H1 (cell line): ENCODE measurements around the gene ACBD4. TPM values are rescaled to one million over a fixed set of nuclear protein-coding genes. Genes with fewer than 3 reads are reported as not detected.

Source experiments
- CTCF ChIA-PET: fragments of 300-600 bp; sonication (Branson Sonifier 250); formaldehyde crosslinking; loops from one replicate; lab custom pipeline; 2021; ENCODE audit not compliant: partially characterized antibody; lab: Charles Lee
- POLR2A ChIA-PET: fragments of 300-600 bp; sonication (Branson Sonifier 250); formaldehyde crosslinking; loops from one replicate; lab custom pipeline; 2021; ENCODE audit warnings: inconsistent platforms; ENCODE audit not compliant: partially characterized antibody; lab: Charles Lee
- DNase-seq, 2 experiments: peaks; one replicate each; pipeline versions ENCODE4 v3.0.0 to v3.0.0-alpha.2; 2010 to 2022; ENCODE audit warnings: low spot score in 2 of 2, low read depth in 1 of 2, mixed read lengths in 1 of 2
- FAIRE-seq: peaks from 2 replicates; lab custom pipeline; 2011; peaks lifted over from hg19 to GRCh38; lab: Jason Lieb, UNC
- H2AFZ ChIP-seq: 2 replicates; pipeline ENCODE4 v1.8.1; 2012; ENCODE audit warnings: low read length, inconsistent platforms
- H2AK5ac ChIP-seq: 2 replicates; pipeline ENCODE4 v1.6.1; 2013; ENCODE audit warnings: low read depth, low read length
- H2BK120ac ChIP-seq: replicated peaks from 2 replicates; pipeline ENCODE3; 2013; ENCODE audit warnings: low read depth, low read length, inconsistent platforms
- H2BK12ac ChIP-seq: 2 replicates; pipeline ENCODE4 v1.6.1; 2013; ENCODE audit warnings: low read depth, low read length
- H2BK15ac ChIP-seq: 2 replicates; pipeline ENCODE4 v1.6.1; 2013; ENCODE audit warnings: low read length
- H2BK20ac ChIP-seq: 2 replicates; pipeline ENCODE4 v1.6.1; 2013; ENCODE audit warnings: low read length
- H2BK5ac ChIP-seq: 2 replicates; pipeline ENCODE4 v1.6.1; 2013; ENCODE audit warnings: low read depth, low read length
- H3K14ac ChIP-seq: 2 replicates; pipeline ENCODE4 v1.6.1; 2013; ENCODE audit warnings: inconsistent platforms; ENCODE audit not compliant: insufficient read length
- H3K18ac ChIP-seq: 2 replicates; pipeline ENCODE4 v1.6.1; 2013; ENCODE audit warnings: low read length; ENCODE audit errors: extremely low read depth
- H3K23ac ChIP-seq: 2 replicates; pipeline ENCODE4 v1.6.1; 2013; ENCODE audit warnings: inconsistent platforms; ENCODE audit not compliant: insufficient read length
- H3K23me2 ChIP-seq: 2 replicates; pipeline ENCODE4 v1.6.1; 2013; ENCODE audit warnings: low read depth, low read length
- H3K27ac ChIP-seq: 2 replicates; pipeline ENCODE4 v1.6.1; 2011; ENCODE audit warnings: low read depth, low read length, inconsistent platforms
- H3K27me3 ChIP-seq, 4 experiments: replicated peaks in 1 of 4; 1 replicate in 1 of 4; 2 replicates in 3 of 4; pipeline versions ENCODE4 v1.6.1 to v1.8.1; 2011 to 2013; ENCODE audit warnings: low read length in 3 of 4, mild to moderate bottlenecking in 3 of 4, inconsistent platforms in 2 of 4, mixed read lengths in 2 of 4, moderate library complexity in 1 of 4; ENCODE audit not compliant: control insufficient read depth in 3 of 4, insufficient read depth in 3 of 4; ENCODE audit errors: extremely low read depth in 1 of 4
- H3K36me3 ChIP-seq, 4 experiments: 2 replicates each; pipeline versions ENCODE4 v1.6.1 to v1.8.1; 2011 to 2013; ENCODE audit warnings: mild to moderate bottlenecking in 4 of 4, low read length in 3 of 4, moderate library complexity in 2 of 4, control low read depth in 1 of 4, inconsistent platforms in 1 of 4; ENCODE audit not compliant: insufficient read depth in 4 of 4, control insufficient read depth in 2 of 4
- H3K4ac ChIP-seq: replicated peaks from 2 replicates; pipeline ENCODE3; 2013; ENCODE audit warnings: low read length, low read depth, mixed read lengths, inconsistent platforms; ENCODE audit not compliant: insufficient read length
- H3K4me1 ChIP-seq, 4 experiments: replicated peaks in 1 of 4; 1 replicate in 1 of 4; 2 replicates in 3 of 4; pipeline versions ENCODE4 v1.6.1 to v1.8.1; 2011 to 2013; ENCODE audit warnings: low read length in 3 of 4, inconsistent platforms in 2 of 4, mixed read lengths in 1 of 4; ENCODE audit not compliant: insufficient read depth in 4 of 4, control insufficient read depth in 3 of 4
- H3K4me2 ChIP-seq, 2 experiments: 2 replicates each; pipeline versions ENCODE4 v1.6.1 to v1.8.1; 2011 to 2013; ENCODE audit warnings: low read depth in 2 of 2, low read length in 2 of 2, control low read depth in 1 of 2, inconsistent platforms in 1 of 2, mild to moderate bottlenecking in 1 of 2; ENCODE audit not compliant: insufficient read depth in 1 of 2
- H3K4me3 ChIP-seq, 4 experiments: fragments of 200-600, 300-600 bp in 1 of 4; sonication (generic), shearing (Covaris generic), sonication (Bioruptor Twin) in 1 of 4; 2 replicates each; pipeline versions ENCODE4 v1.5.1 to v1.8.1; 2011 to 2016; ENCODE audit warnings: low read length in 4 of 4, low read depth in 3 of 4, control low read depth in 2 of 4, inconsistent platforms in 2 of 4, mild to moderate bottlenecking in 2 of 4, mixed read lengths in 1 of 4, moderate library complexity in 1 of 4; ENCODE audit not compliant: insufficient read depth in 2 of 4; ENCODE audit errors: extremely low read depth in 1 of 4
- H3K56ac ChIP-seq: replicated peaks from 2 replicates; pipeline ENCODE3; 2013; ENCODE audit warnings: low read depth, mild to moderate bottlenecking, mixed read lengths, low read length, inconsistent platforms; ENCODE audit not compliant: insufficient read length
- H3K79me1 ChIP-seq: 2 replicates; pipeline ENCODE4 v1.6.1; 2013; ENCODE audit warnings: low read depth, low read length, control low read depth
- H3K79me2 ChIP-seq, 2 experiments: 2 replicates each; pipeline versions ENCODE4 v1.6.1 to v1.8.1; 2012 to 2013; ENCODE audit warnings: low read length in 2 of 2, mild to moderate bottlenecking in 2 of 2, inconsistent platforms in 1 of 2; ENCODE audit not compliant: insufficient read depth in 2 of 2, control insufficient read depth in 1 of 2
- H3K9ac ChIP-seq, 4 experiments: replicated peaks in 1 of 4; 1 replicate in 1 of 4; 2 replicates in 3 of 4; pipeline versions ENCODE4 v1.6.1 to v1.8.1; 2011 to 2013; ENCODE audit warnings: low read depth in 3 of 4, low read length in 3 of 4, control low read depth in 2 of 4, mild to moderate bottlenecking in 2 of 4, moderate library complexity in 2 of 4, inconsistent platforms in 1 of 4; ENCODE audit errors: extremely low read depth in 1 of 4
- H3K9me3 ChIP-seq, 2 experiments: 2 replicates each; pipeline versions ENCODE4 v1.6.1 to v1.8.1; 2012 to 2013; ENCODE audit warnings: mild to moderate bottlenecking in 2 of 2, moderate library complexity in 2 of 2, control low read depth in 1 of 2, inconsistent platforms in 1 of 2, low read depth in 1 of 2, low read length in 1 of 2, mixed read lengths in 1 of 2; ENCODE audit not compliant: insufficient read depth in 2 of 2
- H4K20me1 ChIP-seq, 2 experiments: replicated peaks in 1 of 2; 2 replicates each; pipeline versions ENCODE3 to v1.8.1; 2011 to 2013; ENCODE audit warnings: inconsistent platforms in 2 of 2, low read length in 2 of 2, mild to moderate bottlenecking in 1 of 2; ENCODE audit not compliant: insufficient read depth in 2 of 2, control insufficient read depth in 1 of 2
- H4K5ac ChIP-seq: 2 replicates; pipeline ENCODE4 v1.6.1; 2013; ENCODE audit warnings: low read length, low read depth, mixed read lengths, inconsistent platforms; ENCODE audit not compliant: insufficient read length
- H4K8ac ChIP-seq: 2 replicates; pipeline ENCODE4 v1.8.0; 2013; ENCODE audit warnings: mild to moderate bottlenecking, moderate library complexity, low read length, inconsistent platforms; ENCODE audit not compliant: insufficient read depth; ENCODE audit errors: extremely low read depth
- H4K91ac ChIP-seq: replicated peaks from 2 replicates; pipeline ENCODE3; 2013; ENCODE audit warnings: low read length, mixed read lengths, inconsistent platforms; ENCODE audit not compliant: insufficient read length
- KDM1A ChIP-seq: fragments of 200-600, 300-600 bp; sonication (generic); IDR thresholded peaks from 2 replicates; pipeline ENCODE4 v1.7.1; 2016; ENCODE audit warnings: mild to moderate bottlenecking, low read length, borderline replicate concordance
- KDM4A ChIP-seq: IDR thresholded peaks from one replicate; pipeline ENCODE4 v1.7.1; 2012; ENCODE audit warnings: low read depth, mild to moderate bottlenecking, moderate library complexity, low read length, inconsistent platforms; ENCODE audit not compliant: severe bottlenecking
- MAFK ChIP-seq: IDR thresholded peaks from 2 replicates; pipeline ENCODE4 v1.6.1; 2012; ENCODE audit warnings: low read depth, mild to moderate bottlenecking, improper control_type of control experiment, low read length
- SUZ12 ChIP-seq: fragments of 200-600 bp; sonication (generic); IDR thresholded peaks from 2 replicates; pipeline ENCODE4 v1.6.1; 2012; ENCODE audit warnings: mild to moderate bottlenecking, inconsistent platforms, low read length, moderate library complexity, mixed read lengths
- USF2 ChIP-seq: IDR thresholded peaks from 2 replicates; pipeline ENCODE4 v1.6.1; 2011; ENCODE audit warnings: low read length, improper control_type of control experiment
- ZNF274 ChIP-seq: IDR thresholded peaks from 2 replicates; pipeline ENCODE4 v1.7.0; 2012; ENCODE audit warnings: low read length, borderline replicate concordance; ENCODE audit errors: extremely low read depth
- WGBS, 2 experiments: shearing (Covaris generic) in 1 of 2; methylation state at CpG; one replicate each; pipeline versions ENCODE4 v1.1.6 to v1.1.7; 2013 to 2015; ENCODE audit warnings: low lambda C conversion rate in 2 of 2, mixed read lengths in 2 of 2, inconsistent platforms in 1 of 2, low coverage in 1 of 2, missing lambda C conversion rate in 1 of 2; ENCODE audit not compliant: insufficient replicate concordance in 2 of 2, insufficient coverage in 1 of 2, insufficient read length in 1 of 2; ENCODE audit errors: extremely low coverage in 1 of 2, missing lambda C conversion rate in 1 of 2; 5-methylcytosine and 5-hydroxymethylcytosine counted together
- polyA plus RNA-seq, 7 experiments: library from polyadenylated mRNA; depleted of rRNA in 3 of 7; stranded (reverse) in 5 of 7; unstranded in 2 of 7; fragments of >200 nt in 5 of 7; fragments of 200-250 nt in 2 of 7; gene quantifications; 1 replicate in 5 of 7; 2 replicates in 1 of 7; 4 replicates in 1 of 7; pipeline versions ENCODE4 v1.2.1 to v1.2.3, GENCODE V29; 2011 to 2013; ENCODE audit warnings: missing spikeins in 2 of 7, mixed read lengths in 2 of 7
- total RNA-seq: library from RNA; stranded (reverse); fragmentation: NEBNext Ultra II Directional; extraction: Animal tissue kit (Norgen Biotek cat#: 25700); gene quantifications from 2 replicates; pipeline ENCODE4 v1.2.1, GENCODE V29; 2021

ACBD4 gene
- total and polyA plus RNA-seq, 2 of the 8 experiments (the other 6 are each of a cell fraction or from before 2014, with no cell fraction given): 7.3 to 10.7 TPM

- no peak overlapping the region for H2BK20ac ChIP-seq
- H4K20me1 ChIP-seq: peaks cover 0 to 9% of the 10 kb centered on the region in 2 experiments
- no peak overlapping the region for H3K27ac ChIP-seq
- H4K5ac ChIP-seq: no peak overlapping the region
- H3K79me2 ChIP-seq: no peaks in the 10 kb centered on the region
- H2AK5ac ChIP-seq: no peak overlapping the region
- no peaks in the 10 kb centered on the region; the same call in 1 of the 2 replicates for H3K79me1 ChIP-seq
- H4K91ac ChIP-seq: no peak overlapping the region
- no peak overlapping the region for H3K56ac ChIP-seq
- no peak overlapping the region for H3K4ac ChIP-seq
- H2AFZ ChIP-seq: no peak overlapping the region
- H3K4me3 ChIP-seq: no peak overlapping the region
- H2BK120ac ChIP-seq: no peak overlapping the region
- WGBS, 2 experiments: 92% methylated on average over 13 of the region's 13 CpGs; no CpG with 5 or more reads in 1 of the 2 experiments
- H3K9ac ChIP-seq: no peak overlapping the region
- no peak overlapping the region for H4K8ac ChIP-seq
- no peak overlapping the region for H3K4me2 ChIP-seq
- H2BK12ac ChIP-seq: no peak overlapping the region
- H2BK15ac ChIP-seq: no peak overlapping the region
- H3K18ac ChIP-seq: no peak overlapping the region
- POLR2A ChIA-PET: interaction anchor here (1.2 to 1.7 kb wide), 6 partner anchors 13 to 187 kb away, joined by 3 to 7 read pairs (median 4); no protein-coding TSS in a partner anchor
- no peaks in the 10 kb centered on the region for H3K27me3 ChIP-seq
- no peak for FAIRE-seq
- H2BK5ac ChIP-seq: no peak overlapping the region
- DNase-seq: no peak
- no peaks in the 10 kb centered on the region for H3K23me2 ChIP-seq
- no peak overlapping the region for H3K23ac ChIP-seq
- no peaks in the 10 kb centered on the region for H3K9me3 ChIP-seq
- CTCF ChIA-PET: interaction anchor here (0.7 to 7.5 kb wide), 39 partner anchors 9 to 363 kb away, joined by 3 to 69 read pairs (median 5); partner anchors contain the start of genes ACBD4 and PLCD3
- H3K14ac ChIP-seq: no peak overlapping the region
- peaks cover 31 to 63% (median 56%) of the 10 kb centered on the region in 4 experiments for H3K36me3 ChIP-seq
- no peaks in the 10 kb centered on the region; a peak in 1 of 7 replicates for H3K4me1 ChIP-seq
- TF ChIP-seq MAFK: no peak
- TF ChIP-seq ZNF274: no peak
- no peak for TF ChIP-seq KDM4A
- TF ChIP-seq USF2: no peak
- no peak for TF ChIP-seq KDM1A
- no peak for TF ChIP-seq SUZ12
Measured at GRCh38 chr17:45098081-45098868, 37.2 kb upstream of the ACBD4 start.
